ENCODE results near the gene ATP12A.
"Not testable (repeated sequence)": the region's sequence is repeated elsewhere in the genome, so short reads cannot be mapped to it uniquely, and the experiment has no call there.

The ATP12A gene

GRCh38 chr13:24727731-24728601 is 47.8 kb downstream of the ATP12A start:
- Histone ChIP-seq H3K36me3 (ENCODE audit: control insufficient read depth, insufficient read depth, low read length) (no peaks in the 10 kb centered on the region), H3K27me3 (replicated peaks; ENCODE audit: control insufficient read depth, insufficient read depth, low read length) (no peaks in the 10 kb centered on the region), H3K4me3 (replicated peaks; ENCODE audit: low read depth, low read length) (no peak overlapping the region)
- peak; percentile 57 for DNase-seq (ENCODE audit: extremely low read depth, insufficient read length)
- peak; percentile 86 for TF ChIP-seq CTCF (IDR thresholded peaks at IDR 0.05; ENCODE audit: insufficient read depth, low read length, poor library complexity, severe bottlenecking)

- H3K4me3 ChIP-seq (replicated peaks; ENCODE audit: low read depth, low read length); H3K27me3 ChIP-seq (replicated peaks; ENCODE audit: control insufficient read depth, insufficient read depth, low read length); H3K36me3 ChIP-seq (ENCODE audit: control insufficient read depth, insufficient read depth, low read length): not testable (repeated sequence)
- peak; percentile 44 for DNase-seq (ENCODE audit: extremely low read depth, insufficient read length)
Measured at GRCh38 chr13:24730873-24731567, 50.8 kb downstream of the ATP12A start.

- no peak for DNase-seq (ENCODE audit: extremely low read depth, insufficient read length)
- no peaks in the 10 kb centered on the region for H3K36me3 ChIP-seq (ENCODE audit: control insufficient read depth, insufficient read depth, low read length)
- TF ChIP-seq CTCF (IDR thresholded peaks at IDR 0.05; ENCODE audit: insufficient read depth, low read length, poor library complexity, severe bottlenecking), result no peak
- H3K4me3 ChIP-seq (replicated peaks; ENCODE audit: low read depth, low read length), result no peak overlapping the region
- no peaks in the 10 kb centered on the region; the same call in none of the 2 replicates for H3K27me3 ChIP-seq (replicated peaks; ENCODE audit: control insufficient read depth, insufficient read depth, low read length)
Measured at GRCh38 chr13:24734950-24735349, 54.7 kb downstream of the ATP12A start.

GRCh38 chr13:24737042-24737441 is 56.8 kb downstream of the ATP12A start:
- H3K27me3 ChIP-seq (replicated peaks; ENCODE audit: control insufficient read depth, insufficient read depth, low read length), result no peaks in the 10 kb centered on the region; the same call in none of the 2 replicates
- H3K4me3 ChIP-seq (replicated peaks; ENCODE audit: low read depth, low read length), result no peak overlapping the region
- TF ChIP-seq CTCF (IDR thresholded peaks at IDR 0.05; ENCODE audit: insufficient read depth, low read length, poor library complexity, severe bottlenecking), result no peak
- H3K36me3 ChIP-seq (ENCODE audit: control insufficient read depth, insufficient read depth, low read length), result no peaks in the 10 kb centered on the region
- DNase-seq (ENCODE audit: extremely low read depth, insufficient read length), result no peak

GRCh38 chr13:24738366-24738847 is 58.2 kb downstream of the ATP12A start:
- no peak for TF ChIP-seq CTCF (IDR thresholded peaks at IDR 0.05; ENCODE audit: insufficient read depth, low read length, poor library complexity, severe bottlenecking)
- no peaks in the 10 kb centered on the region for H3K36me3 ChIP-seq (ENCODE audit: control insufficient read depth, insufficient read depth, low read length)
- H3K27me3 ChIP-seq (replicated peaks; ENCODE audit: control insufficient read depth, insufficient read depth, low read length), result no peaks in the 10 kb centered on the region; the same call in none of the 2 replicates
- DNase-seq (ENCODE audit: extremely low read depth, insufficient read length), result no peak
- no peak overlapping the region for H3K4me3 ChIP-seq (replicated peaks; ENCODE audit: low read depth, low read length)
